Measurements from ENCODE around the gene COL27A1. TPM values are rescaled to one million over a fixed set of nuclear protein-coding genes. Genes with fewer than 3 reads are reported as not detected.

Gene COL27A1
- total RNA-seq, 4 donors from 2014 or later, result 1.0 to 5.7 (median 3.3) TPM

DNA sequence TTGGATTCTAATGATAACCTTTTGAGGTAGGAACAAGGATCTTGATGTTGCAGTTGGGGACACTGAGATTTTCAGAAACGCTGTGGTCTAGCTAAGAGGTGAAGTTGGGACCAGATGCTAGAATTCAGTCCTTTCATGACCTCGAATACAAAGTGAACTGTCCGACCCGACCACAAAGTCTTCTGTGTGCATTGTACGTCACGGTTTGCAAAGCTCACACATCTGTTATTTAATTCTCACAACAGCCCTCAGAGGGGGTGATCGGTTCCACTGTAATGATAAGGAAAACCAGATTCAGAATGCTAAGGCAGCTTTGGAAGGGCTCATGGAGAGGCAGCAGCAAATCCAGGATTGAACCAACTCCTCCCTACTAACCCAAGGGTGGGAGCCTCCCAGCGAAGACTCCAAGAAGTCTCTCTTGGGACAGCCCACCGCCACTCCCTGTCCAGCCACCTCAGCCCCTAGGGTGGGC is 39.6 kb upstream of the COL27A1 start:
- ATAC-seq, result no peak
- 85 to 89% methylated on average over 6 to 7 of the region's 9 CpGs for WGBS, 2 donors (ENCODE audit: low coverage in 1 of 2)
- no peak overlapping the region for H3K27ac ChIP-seq

DNA sequence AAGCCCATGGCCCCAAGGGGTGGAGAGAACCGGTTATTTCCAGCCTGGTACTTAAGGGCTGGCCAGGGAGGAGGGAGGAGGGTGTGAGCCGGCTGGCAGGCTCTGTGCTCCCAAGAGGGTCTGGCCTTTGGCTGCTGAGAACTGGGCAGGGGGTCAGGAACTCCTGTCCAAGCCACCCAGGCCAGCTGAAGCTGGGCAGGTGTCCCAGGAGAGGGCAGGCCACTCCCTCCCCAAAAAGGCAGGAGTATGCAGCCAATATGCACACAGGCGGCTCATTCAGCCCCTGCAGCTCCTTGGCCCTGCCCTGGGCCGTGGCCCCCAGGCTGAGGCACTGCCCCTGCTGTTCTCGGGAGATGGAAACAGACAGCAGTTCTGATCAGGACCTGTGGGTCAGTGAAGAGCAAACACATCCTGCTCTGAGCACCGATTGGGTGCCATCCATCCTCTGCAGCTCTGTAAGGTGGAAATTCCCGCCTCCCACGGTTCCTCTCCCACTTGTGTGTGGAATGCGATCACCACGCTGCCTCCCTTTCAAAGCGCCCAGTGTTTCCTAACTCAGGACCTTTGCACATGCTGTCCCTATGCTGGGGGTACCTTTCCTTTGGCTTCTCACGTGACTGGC is 39.1 kb upstream of the COL27A1 start:
- 80 to 90% methylated on average over 4 to 7 of the region's 12 CpGs for WGBS, 2 donors (ENCODE audit: low coverage in 1 of 2)
- peak; percentile 15 for ATAC-seq
- no peak overlapping the region for H3K4me3 ChIP-seq
- peaks cover 0 to 19% (median 9%) of the 10 kb centered on the region in 3 donors for H3K4me1 ChIP-seq
- H3K9me3 ChIP-seq, result no peaks in the 10 kb centered on the region
- H3K27me3 ChIP-seq, result peaks cover 66% of the 10 kb centered on the region
- H3K27ac ChIP-seq, result no peak overlapping the region
- no peaks in the 10 kb centered on the region for H3K36me3 ChIP-seq
- no peak for TF ChIP-seq POLR2A (IDR thresholded peaks at IDR 0.05)
- TF ChIP-seq POLR2AphosphoS5 (IDR thresholded peaks at IDR 0.05), result no peak
- TF ChIP-seq, protein P1, sequence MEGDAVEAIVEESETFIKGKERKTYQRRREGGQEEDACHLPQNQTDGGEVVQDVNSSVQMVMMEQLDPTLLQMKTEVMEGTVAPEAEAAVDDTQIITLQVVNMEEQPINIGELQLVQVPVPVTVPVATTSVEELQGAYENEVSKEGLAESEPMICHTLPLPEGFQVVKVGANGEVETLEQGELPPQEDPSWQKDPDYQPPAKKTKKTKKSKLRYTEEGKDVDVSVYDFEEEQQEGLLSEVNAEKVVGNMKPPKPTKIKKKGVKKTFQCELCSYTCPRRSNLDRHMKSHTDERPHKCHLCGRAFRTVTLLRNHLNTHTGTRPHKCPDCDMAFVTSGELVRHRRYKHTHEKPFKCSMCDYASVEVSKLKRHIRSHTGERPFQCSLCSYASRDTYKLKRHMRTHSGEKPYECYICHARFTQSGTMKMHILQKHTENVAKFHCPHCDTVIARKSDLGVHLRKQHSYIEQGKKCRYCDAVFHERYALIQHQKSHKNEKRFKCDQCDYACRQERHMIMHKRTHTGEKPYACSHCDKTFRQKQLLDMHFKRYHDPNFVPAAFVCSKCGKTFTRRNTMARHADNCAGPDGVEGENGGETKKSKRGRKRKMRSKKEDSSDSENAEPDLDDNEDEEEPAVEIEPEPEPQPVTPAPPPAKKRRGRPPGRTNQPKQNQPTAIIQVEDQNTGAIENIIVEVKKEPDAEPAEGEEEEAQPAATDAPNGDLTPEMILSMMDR (IDR thresholded peaks at IDR 0.05), result no peak
- TF ChIP-seq EP300 (IDR thresholded peaks at IDR 0.05), result no peak

More for the DNA sequence above, 39.6 kb upstream of the COL27A1 start:
- H3K27me3 ChIP-seq, result peaks cover 66% of the 10 kb centered on the region
- TF ChIP-seq EP300 (IDR thresholded peaks at IDR 0.05) (no peak), POLR2A (IDR thresholded peaks at IDR 0.05) (no peak), POLR2AphosphoS5 (IDR thresholded peaks at IDR 0.05) (no peak)
- TF ChIP-seq, protein P1 (IDR thresholded peaks at IDR 0.05), result no peak
- H3K36me3 ChIP-seq, result no peaks in the 10 kb centered on the region
- H3K4me1 ChIP-seq, result peaks cover 0 to 19% (median 9%) of the 10 kb centered on the region in 3 donors
- H3K4me3 ChIP-seq, result no peak overlapping the region
- H3K9me3 ChIP-seq, result no peaks in the 10 kb centered on the region

DNA sequence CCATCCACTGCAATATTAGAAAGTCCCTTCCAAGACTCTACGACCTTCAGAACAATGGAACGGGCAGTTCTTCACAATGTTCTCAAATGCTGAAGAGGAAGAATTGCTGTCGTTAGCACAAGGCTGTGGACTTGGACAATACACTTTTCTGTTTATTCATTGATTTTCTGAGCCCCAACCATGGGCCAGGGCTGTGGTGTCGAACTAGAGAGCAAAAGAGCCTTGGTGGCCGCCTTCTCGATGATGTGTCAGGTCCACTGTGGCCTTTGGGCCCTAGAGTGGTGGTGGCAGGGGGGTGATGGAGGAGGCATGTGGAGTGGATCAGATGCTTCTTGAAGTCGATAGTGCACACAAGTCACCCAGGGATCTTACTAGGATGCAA is 37.7 kb upstream of the COL27A1 start:
- 68 to 93% methylated on average over 2 to 3 of the region's 7 CpGs for WGBS, 2 donors (ENCODE audit: low coverage in 1 of 2)
- Histone ChIP-seq H3K9me3 (no peaks in the 10 kb centered on the region), H3K4me3 (no peak overlapping the region), H3K36me3 (no peaks in the 10 kb centered on the region), H3K27me3 (peaks cover 64% of the 10 kb centered on the region), H3K27ac (no peak overlapping the region), H3K4me1 (peaks cover 0 to 13% (median 9%) of the 10 kb centered on the region in 3 donors)
- no peak for ATAC-seq
- TF ChIP-seq EP300 (IDR thresholded peaks at IDR 0.05), result no peak
- TF ChIP-seq, protein P1 (IDR thresholded peaks at IDR 0.05), result no peak

DNA sequence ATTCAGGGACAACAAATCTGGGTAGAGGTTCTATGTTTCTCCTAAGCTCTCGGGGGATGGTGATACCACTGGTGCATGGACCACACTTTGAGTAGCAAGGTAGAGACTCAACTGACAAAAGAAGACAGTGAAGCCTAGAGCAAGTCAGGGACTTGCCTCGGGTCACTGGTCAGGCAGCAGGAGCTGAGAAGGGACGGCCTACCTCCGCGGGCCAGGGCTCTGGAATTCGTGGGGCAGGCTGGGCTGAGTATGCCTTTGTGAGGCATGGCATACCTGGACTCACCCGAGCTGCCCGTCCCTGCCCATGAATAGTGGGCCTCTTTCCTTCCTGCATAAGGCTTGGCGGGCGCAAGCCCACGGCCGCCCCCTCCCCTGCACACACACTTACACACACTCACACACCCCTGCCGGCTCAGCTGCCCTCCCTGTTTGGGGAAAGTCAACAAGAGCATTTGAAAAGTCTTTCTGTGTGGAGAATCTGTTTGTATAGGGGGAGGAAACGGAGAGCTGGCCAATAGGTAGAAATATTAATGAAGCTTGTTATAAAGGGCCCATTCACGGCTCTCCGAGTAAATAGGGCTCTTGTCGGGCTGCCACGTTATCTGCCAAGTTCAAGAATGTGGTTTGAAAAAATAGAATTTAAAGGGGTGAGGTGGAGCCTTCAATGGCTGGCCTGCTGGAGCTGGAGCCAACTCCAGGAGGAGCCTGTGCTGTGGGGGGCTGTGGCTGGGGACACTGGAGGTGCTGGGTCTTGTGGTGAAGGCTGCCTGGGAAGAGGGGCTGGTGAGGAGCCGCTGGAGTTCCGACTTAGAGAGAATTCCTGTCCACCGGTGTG is 37.1 kb upstream of the COL27A1 start:
- WGBS, 2 donors (ENCODE audit: low coverage in 1 of 2), result 43 to 82% methylated on average over 6 to 8 of the region's 21 CpGs
- Histone ChIP-seq H3K4me3 (no peak overlapping the region), H3K27me3 (peaks cover 58% of the 10 kb centered on the region), H3K27ac (no peak overlapping the region), H3K9me3 (no peaks in the 10 kb centered on the region), H3K4me1 (peaks cover 0 to 9% (median 7%) of the 10 kb centered on the region in 3 donors), H3K36me3 (no peaks in the 10 kb centered on the region)
- TF ChIP-seq, protein P1 (IDR thresholded peaks at IDR 0.05), result no peak
- TF ChIP-seq EP300 (IDR thresholded peaks at IDR 0.05) (no peak), POLR2AphosphoS5 (IDR thresholded peaks at IDR 0.05) (no peak), POLR2A (IDR thresholded peaks at IDR 0.05) (no peak)
- no peak for ATAC-seq
